ENCODE data around the gene KLF6. TPM values are rescaled to one million over a fixed set of nuclear protein-coding genes. Genes with fewer than 3 reads are reported as not detected.
"Not testable (repeated sequence)": the region's sequence is repeated elsewhere in the genome, so short reads cannot be mapped to it uniquely, and the experiment has no call there.

The KLF6 gene
- total RNA-seq, 1 donor = 47.8 TPM

- DNase-seq (ENCODE audit: low read depth) = no peak
- no peak for TF ChIP-seq CTCF (IDR thresholded peaks at IDR 0.05; ENCODE audit: insufficient read depth, low read length)
- no peak overlapping the region for H3K4me3 ChIP-seq (ENCODE audit: low read depth, low read length)
These were observed 47.1 kb downstream of the KLF6 start for GRCh38 chr10:3737864-3738263.

GRCh38 chr10:3735175-3735574, 49.8 kb downstream of the KLF6 start:
- DNase-seq (ENCODE audit: low read depth) = no peak
- no peak overlapping the region for H3K4me3 ChIP-seq (ENCODE audit: low read depth, low read length)
- TF ChIP-seq CTCF (IDR thresholded peaks at IDR 0.05; ENCODE audit: insufficient read depth, low read length) = no peak

- no peak for TF ChIP-seq CTCF (IDR thresholded peaks at IDR 0.05; ENCODE audit: insufficient read depth, low read length)
- H3K4me3 ChIP-seq (ENCODE audit: low read depth, low read length) = no peak overlapping the region
- no peak for DNase-seq (ENCODE audit: low read depth)
These were observed 50.9 kb downstream of the KLF6 start for GRCh38 chr10:3734111-3734510.

- H3K4me3 ChIP-seq (ENCODE audit: low read depth, low read length); DNase-seq (ENCODE audit: low read depth): not testable (repeated sequence)
These were observed 52.8 kb downstream of the KLF6 start for GRCh38 chr10:3732183-3732582.

GRCh38 chr10:3729397-3729976, 55.5 kb downstream of the KLF6 start:
- TF ChIP-seq CTCF (IDR thresholded peaks at IDR 0.05; ENCODE audit: insufficient read depth, low read length) = no peak
- H3K4me3 ChIP-seq (ENCODE audit: low read depth, low read length) = no peak overlapping the region
- no peak for DNase-seq (ENCODE audit: low read depth)

DNA sequence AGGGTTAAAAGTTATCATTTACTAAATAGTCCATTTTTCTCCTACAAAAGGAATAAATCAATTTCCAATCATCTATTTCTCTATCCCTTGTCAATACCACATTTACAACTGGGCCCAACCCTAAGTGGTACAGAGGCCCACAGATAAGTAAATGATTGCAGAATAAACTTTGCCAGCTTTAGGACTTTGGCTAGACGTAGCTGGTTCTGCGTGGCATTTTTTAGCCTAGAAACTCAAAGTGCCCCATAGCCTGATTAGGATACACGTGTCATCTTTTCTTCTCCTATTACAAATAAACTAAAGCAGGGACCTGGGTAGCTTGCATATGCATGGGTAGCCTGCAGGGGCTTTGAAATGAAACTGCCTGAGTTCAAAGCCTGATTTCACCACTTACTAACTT, 56.4 kb downstream of the KLF6 start:
- H3K4me3 ChIP-seq (ENCODE audit: low read depth, low read length) = no peak overlapping the region
- no peak for DNase-seq (ENCODE audit: low read depth)
- TF ChIP-seq CTCF (IDR thresholded peaks at IDR 0.05; ENCODE audit: insufficient read depth, low read length) = no peak

GRCh38 chr10:3727268-3727667, 57.7 kb downstream of the KLF6 start:
- no peak for DNase-seq (ENCODE audit: low read depth)
- no peak overlapping the region for H3K4me3 ChIP-seq (ENCODE audit: low read depth, low read length)
- no peak for TF ChIP-seq CTCF (IDR thresholded peaks at IDR 0.05; ENCODE audit: insufficient read depth, low read length)
